ENCODE results near the gene CHTF8. TPM values are rescaled to one million over a fixed set of nuclear protein-coding genes. Genes with fewer than 3 reads are reported as not detected.

Gene CHTF8
- total and polyA plus RNA-seq, 10 of the 15 experiments (the other 5 are each of a cell fraction or from before 2014, with no cell fraction given), result 18.5 to 159 (median 102) TPM

GRCh38 chr16:69100071-69100691 is 32.2 kb downstream of the CHTF8 start:
- no peak for DNase-seq (ENCODE audit: low read depth, low spot score)
- no peaks in the 10 kb centered on the region for H3K79me2 ChIP-seq (ENCODE audit: control insufficient read depth, insufficient read depth, low read length)
- BruUV-seq (replicated peaks), result no TSS peak
- in situ Hi-C loops (cut with MboI) (no loop called here), intact Hi-C loops (cut with micrococcal nuclease; ENCODE audit: unreplicated experiment) (loop anchor here (5.0 kb wide), 1 partner anchor 198 kb away; no protein-coding TSS in a partner anchor)
- H3K27ac ChIP-seq (ENCODE audit: control insufficient read depth, insufficient read depth), result no peak overlapping the region
- no peak overlapping the region for H3K9ac ChIP-seq (ENCODE audit: control insufficient read depth, insufficient read depth, low read length)
- H3K36me3 ChIP-seq (ENCODE audit: control insufficient read depth in 2 of 2, insufficient read depth in 2 of 2, low read length in 1 of 2), result no peaks in the 10 kb centered on the region
- ChIA-PET CTCF (interaction anchor here (0.9 kb wide), 1 partner anchor 11 kb away, joined by 5 read pairs; no protein-coding TSS in a partner anchor), POLR2A (interaction anchor here (0.5 to 0.7 kb wide), 2 partner anchors 132 to 873 kb away, joined by 3 to 4 read pairs; no protein-coding TSS in a partner anchor), RAD21 (ENCODE audit: unreplicated experiment) (no interaction called here), SMC1A (ENCODE audit: uncharacterized antibody, unreplicated experiment) (interaction anchor here (1.0 to 2.0 kb wide), 2 partner anchors 13 to 15 kb away, joined by 3 to 5 read pairs; no protein-coding TSS in a partner anchor)
- no peaks in the 10 kb centered on the region for H3K9me3 ChIP-seq (replicated peaks; ENCODE audit: control insufficient read depth, insufficient read depth, low read length)
- no peaks in the 10 kb centered on the region; the same call in 1 of the 2 replicates for H3K4me1 ChIP-seq (ENCODE audit: control insufficient read depth, insufficient read depth, low read length)
- WGBS (ENCODE audit: insufficient coverage, insufficient replicate concordance, low lambda C conversion rate, missing lambda C conversion rate), result 65% methylated on average over 11 of the region's 11 CpGs
- H3K27me3 ChIP-seq (replicated peaks in 1 of 2; ENCODE audit: control insufficient read depth in 2 of 2, insufficient read depth in 2 of 2, low read length in 1 of 2), result no peaks in the 10 kb centered on the region; a peak in 1 of 4 replicates
- no peak overlapping the region for H2AFZ ChIP-seq (ENCODE audit: control insufficient read depth, low read depth, low read length)
- no peak overlapping the region for H3K4me2 ChIP-seq (ENCODE audit: control insufficient read depth, insufficient read depth)
- ATAC-seq, result no peak
- H3K4me3 ChIP-seq, result no peak overlapping the region
- FAIRE-seq, result no peak
- no peaks in the 10 kb centered on the region for H4K20me1 ChIP-seq (ENCODE audit: control insufficient read depth, insufficient read depth)
- no peak for TF ChIP-seq TARDBP (IDR thresholded peaks at IDR 0.05; ENCODE audit: borderline replicate concordance)
- no peak for TF ChIP-seq BCL11A (IDR thresholded peaks at IDR 0.05; ENCODE audit: low read depth, low read length)
- TF ChIP-seq CHD1 (IDR thresholded peaks at IDR 0.05; ENCODE audit: low read depth, low read length), result no peak
- TF ChIP-seq NRF1 (conservative IDR thresholded peaks at IDR 0.05; ENCODE audit: low read depth, low read length), result no peak
- TF ChIP-seq ZNF274 (IDR thresholded peaks at IDR 0.05; ENCODE audit: insufficient read depth, insufficient read length), result no peak
- TF ChIP-seq, protein P1, sequence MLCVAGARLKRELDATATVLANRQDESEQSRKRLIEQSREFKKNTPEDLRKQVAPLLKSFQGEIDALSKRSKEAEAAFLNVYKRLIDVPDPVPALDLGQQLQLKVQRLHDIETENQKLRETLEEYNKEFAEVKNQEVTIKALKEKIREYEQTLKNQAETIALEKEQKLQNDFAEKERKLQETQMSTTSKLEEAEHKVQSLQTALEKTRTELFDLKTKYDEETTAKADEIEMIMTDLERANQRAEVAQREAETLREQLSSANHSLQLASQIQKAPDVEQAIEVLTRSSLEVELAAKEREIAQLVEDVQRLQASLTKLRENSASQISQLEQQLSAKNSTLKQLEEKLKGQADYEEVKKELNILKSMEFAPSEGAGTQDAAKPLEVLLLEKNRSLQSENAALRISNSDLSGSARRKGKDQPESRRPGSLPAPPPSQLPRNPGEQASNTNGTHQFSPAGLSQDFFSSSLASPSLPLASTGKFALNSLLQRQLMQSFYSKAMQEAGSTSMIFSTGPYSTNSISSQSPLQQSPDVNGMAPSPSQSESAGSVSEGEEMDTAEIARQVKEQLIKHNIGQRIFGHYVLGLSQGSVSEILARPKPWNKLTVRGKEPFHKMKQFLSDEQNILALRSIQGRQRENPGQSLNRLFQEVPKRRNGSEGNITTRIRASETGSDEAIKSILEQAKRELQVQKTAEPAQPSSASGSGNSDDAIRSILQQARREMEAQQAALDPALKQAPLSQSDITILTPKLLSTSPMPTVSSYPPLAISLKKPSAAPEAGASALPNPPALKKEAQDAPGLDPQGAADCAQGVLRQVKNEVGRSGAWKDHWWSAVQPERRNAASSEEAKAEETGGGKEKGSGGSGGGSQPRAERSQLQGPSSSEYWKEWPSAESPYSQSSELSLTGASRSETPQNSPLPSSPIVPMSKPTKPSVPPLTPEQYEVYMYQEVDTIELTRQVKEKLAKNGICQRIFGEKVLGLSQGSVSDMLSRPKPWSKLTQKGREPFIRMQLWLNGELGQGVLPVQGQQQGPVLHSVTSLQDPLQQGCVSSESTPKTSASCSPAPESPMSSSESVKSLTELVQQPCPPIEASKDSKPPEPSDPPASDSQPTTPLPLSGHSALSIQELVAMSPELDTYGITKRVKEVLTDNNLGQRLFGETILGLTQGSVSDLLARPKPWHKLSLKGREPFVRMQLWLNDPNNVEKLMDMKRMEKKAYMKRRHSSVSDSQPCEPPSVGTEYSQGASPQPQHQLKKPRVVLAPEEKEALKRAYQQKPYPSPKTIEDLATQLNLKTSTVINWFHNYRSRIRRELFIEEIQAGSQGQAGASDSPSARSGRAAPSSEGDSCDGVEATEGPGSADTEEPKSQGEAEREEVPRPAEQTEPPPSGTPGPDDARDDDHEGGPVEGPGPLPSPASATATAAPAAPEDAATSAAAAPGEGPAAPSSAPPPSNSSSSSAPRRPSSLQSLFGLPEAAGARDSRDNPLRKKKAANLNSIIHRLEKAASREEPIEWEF (IDR thresholded peaks at IDR 0.05; ENCODE audit: insufficient replicate concordance, low read depth, low read length), result no peak

Data from GM12878 (cell line).